Calu3 (cell line): ENCODE results near the gene SLC35F5. TPM values are rescaled to one million over a fixed set of nuclear protein-coding genes. Genes with fewer than 3 reads are reported as not detected.

Source experiments
- BruUV-seq: library from RNA; stranded (reverse); fragments of 400-500 nt; replicated peaks from 2 replicates; lab custom pipeline; 2021; lab: Mats Ljungman, UMichigan
- CTCF ChIA-PET: fragments of 300-600 bp; sonication (Branson Sonifier 250); formaldehyde crosslinking; loops from one replicate; lab custom pipeline; 2022; ENCODE audit warnings: antibody characterized with exemption; lab: Charles Lee
- DNase-seq: peaks from one replicate; pipeline ENCODE4 v3.0.0; 2022
- H3K27ac Mint-ChIP-seq: one replicate; pipeline ENCODE4 v1.8.0; 2022; ENCODE audit warnings: mixed read lengths; ENCODE audit not compliant: unreplicated experiment
- H3K27me3 Mint-ChIP-seq: one replicate; pipeline ENCODE4 v1.8.0; 2022; ENCODE audit warnings: mixed read lengths; ENCODE audit not compliant: unreplicated experiment
- H3K36me3 Mint-ChIP-seq: one replicate; pipeline ENCODE4 v1.8.0; 2022; ENCODE audit warnings: mild to moderate bottlenecking, moderate library complexity, mixed read lengths; ENCODE audit not compliant: insufficient read depth, unreplicated experiment
- H3K4me1 Mint-ChIP-seq: one replicate; pipeline ENCODE4 v1.8.0; 2022; ENCODE audit warnings: mild to moderate bottlenecking, low read depth, mixed read lengths; ENCODE audit not compliant: unreplicated experiment
- H3K4me3 Mint-ChIP-seq: one replicate; pipeline ENCODE4 v1.8.0; 2022; ENCODE audit warnings: mild to moderate bottlenecking, low read depth, moderate library complexity, mixed read lengths; ENCODE audit not compliant: unreplicated experiment
- H3K9me3 Mint-ChIP-seq: one replicate; pipeline ENCODE4 v1.8.0; 2022; ENCODE audit warnings: low read depth, mixed read lengths; ENCODE audit not compliant: unreplicated experiment
- CTCF ChIP-seq: fragments of 200-600 bp; IDR thresholded peaks from one replicate; pipeline ENCODE4 v1.8.0; 2022; ENCODE audit warnings: antibody characterized with exemption; ENCODE audit not compliant: unreplicated experiment
- intact Hi-C: fragments of 100-400 bp; cut with micrococcal nuclease; formaldehyde crosslinking; loops from one replicate; pipeline ENCODE4 v1.10.0; 2022; ENCODE audit not compliant: unreplicated experiment
- total RNA-seq: library from RNA; stranded (reverse); gene quantifications from 2 replicates; pipeline ENCODE4 v1.2.3, GENCODE V29; 2022

The SLC35F5 gene
- total RNA-seq, 1 experiment from 2014 or later, result 95.1 TPM

GRCh38 chr2:113685471-113685870 is 71.0 kb downstream of the SLC35F5 start:
- no TSS peak for BruUV-seq
- DNase-seq, result no peak
- no peaks in the 10 kb centered on the region for H3K4me1 Mint-ChIP-seq

DNA sequence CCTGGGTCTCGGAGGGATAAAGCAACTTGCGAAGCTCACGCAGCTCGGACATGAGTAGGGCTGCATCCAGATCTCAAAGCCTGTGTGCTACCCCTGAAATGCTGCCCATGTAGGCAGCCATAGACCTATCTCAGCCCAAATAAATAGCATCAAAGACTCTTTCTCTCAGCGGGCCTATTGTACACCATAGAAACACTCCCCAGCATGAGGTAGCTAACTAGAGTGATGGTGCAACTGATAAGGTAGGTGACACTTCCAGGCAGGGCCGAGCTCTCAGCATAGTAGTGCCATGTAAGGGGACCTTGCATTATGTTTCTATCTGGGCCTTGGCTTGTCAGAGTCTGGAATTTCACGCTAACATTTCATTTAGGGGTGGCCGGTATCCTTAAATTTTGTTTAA is 77.0 kb downstream of the SLC35F5 start:
- H3K4me3 Mint-ChIP-seq, result no peak overlapping the region
- no peaks in the 10 kb centered on the region for H3K9me3 Mint-ChIP-seq
- intact Hi-C loops, result no loop called here
- no peak for DNase-seq
- no peak for TF ChIP-seq CTCF
- no peak overlapping the region for H3K27ac Mint-ChIP-seq
- H3K27me3 Mint-ChIP-seq, result peaks cover 12% of the 10 kb centered on the region
- no TSS peak for BruUV-seq
- CTCF ChIA-PET, result no interaction called here
- H3K4me1 Mint-ChIP-seq, result peaks cover 16% of the 10 kb centered on the region
- no peaks in the 10 kb centered on the region for H3K36me3 Mint-ChIP-seq

More at GRCh38 chr2:113685471-113685870, 71.0 kb downstream of the SLC35F5 start:
- intact Hi-C loops, result no loop called here
- Mint-ChIP-seq H3K27ac (no peak overlapping the region), H3K9me3 (no peaks in the 10 kb centered on the region), H3K27me3 (no peaks in the 10 kb centered on the region), H3K36me3 (no peaks in the 10 kb centered on the region), H3K4me3 (no peak overlapping the region)
- CTCF ChIA-PET, result interaction anchor here (0.5 kb wide), 1 partner anchor 828 kb away, joined by 3 read pairs; no protein-coding TSS in a partner anchor
- TF ChIP-seq CTCF, result no peak

DNA sequence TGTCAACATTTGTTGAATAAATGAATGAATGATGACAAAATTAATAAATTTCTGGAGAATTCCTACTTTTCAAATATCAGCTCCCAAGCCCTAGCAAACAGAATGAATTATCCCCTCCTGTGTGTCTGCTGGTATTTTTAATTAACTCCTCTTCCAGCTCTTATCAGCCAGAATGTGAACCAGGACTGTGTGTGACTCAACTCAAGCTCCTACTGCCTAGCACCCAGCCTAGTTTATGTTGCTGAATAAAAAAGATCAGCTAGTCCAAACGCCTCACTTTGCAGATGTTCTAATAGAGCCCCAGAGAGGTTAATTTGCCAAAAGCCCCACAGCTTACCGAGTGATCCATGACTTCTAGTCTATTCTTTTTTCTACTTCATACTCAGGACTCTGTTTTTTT is 79.1 kb downstream of the SLC35F5 start:
- Mint-ChIP-seq H3K27me3 (peaks cover 12% of the 10 kb centered on the region), H3K4me1 (peaks cover 16% of the 10 kb centered on the region)
- no peak for TF ChIP-seq CTCF

DNA sequence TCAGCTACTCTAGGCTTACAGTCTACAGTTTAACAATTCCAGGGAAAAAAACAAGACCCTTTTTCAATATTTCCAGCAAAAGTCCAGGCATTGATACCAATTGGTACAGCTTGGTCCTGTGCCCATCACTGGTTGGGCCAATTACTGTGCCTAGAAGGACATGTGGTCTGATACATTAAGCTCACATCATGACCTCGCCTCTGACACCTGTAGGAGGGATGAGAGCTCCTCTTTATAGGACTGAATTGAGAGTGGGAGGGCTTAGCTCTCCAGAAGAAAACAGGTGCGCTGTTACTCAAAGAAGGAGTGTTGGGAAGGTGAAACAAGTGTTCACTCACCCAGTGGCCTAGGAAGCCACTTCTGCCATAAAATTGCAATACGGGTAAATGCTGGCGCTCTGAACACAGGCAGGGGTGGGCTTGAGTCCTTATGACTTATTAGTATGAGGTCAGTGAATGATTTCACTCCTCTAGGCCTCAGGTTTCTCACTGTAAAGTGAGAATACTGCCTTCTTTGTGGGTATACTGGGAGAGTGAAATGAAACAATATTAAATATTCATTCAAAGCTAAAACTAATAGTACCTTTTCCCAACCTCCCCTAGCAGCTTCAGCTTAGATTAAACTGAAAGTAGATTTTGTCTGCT is 79.7 kb downstream of the SLC35F5 start:
- CTCF ChIA-PET, result no interaction called here
- no peak for DNase-seq
- Mint-ChIP-seq H3K27me3 (peaks cover 12% of the 10 kb centered on the region), H3K4me3 (no peak overlapping the region), H3K9me3 (no peaks in the 10 kb centered on the region), H3K27ac (no peak overlapping the region), H3K4me1 (peaks cover 16% of the 10 kb centered on the region), H3K36me3 (no peaks in the 10 kb centered on the region)
- BruUV-seq, result no TSS peak
- intact Hi-C loops, result no loop called here
- TF ChIP-seq CTCF, result no peak

More for the DNA sequence above, 79.1 kb downstream of the SLC35F5 start:
- intact Hi-C loops, result no loop called here
- Mint-ChIP-seq H3K36me3 (no peaks in the 10 kb centered on the region), H3K4me3 (no peak overlapping the region), H3K9me3 (no peaks in the 10 kb centered on the region), H3K27ac (no peak overlapping the region)
- DNase-seq, result no peak
- no TSS peak for BruUV-seq
- CTCF ChIA-PET, result no interaction called here
